Embryonic facial prominence (tissue), 1 donor: ENCODE measurements around the gene GLT8D1.
A peak's percentile ranks its signal among the peaks of the same experiment; 100 is the strongest.
"Not testable (repeated sequence)": the region's sequence is repeated elsewhere in the genome, so short reads cannot be mapped to it uniquely, and the experiment has no call there.

ENCODE experiments used
- DNase-seq: peaks from one replicate; pipeline ENCODE4 v3.0.0-alpha.2; 2016; ENCODE audit errors: extremely low spot score

GLT8D1 gene

GRCh38 chr3:52705688-52706686, at the start of gene GLT8D1, which contains the start of gene SPCS1:
Gene GLT8D1 (minus strand): TSS chr3:52705791. CDS start chr3:52700460, 5,331 bp downstream.
Gene SPCS1 (plus strand): TSS chr3:52706106. CDS start chr3:52706247, 141 bp downstream.
- DNase-seq = peak; percentile 59

- DNase-seq = no peak
Observed at GRCh38 chr3:52754373-52754772, 48.8 kb upstream of the GLT8D1 start.

- no peak for DNase-seq
Observed at GRCh38 chr3:52752045-52752660, 46.6 kb upstream of the GLT8D1 start.

- DNase-seq = no peak
Observed at GRCh38 chr3:52743721-52744120, 38.1 kb upstream of the GLT8D1 start.

GRCh38 chr3:52743152-52743551, 37.6 kb upstream of the GLT8D1 start:
- DNase-seq = no peak

- no peak for DNase-seq
Observed at GRCh38 chr3:52742418-52743041, 36.9 kb upstream of the GLT8D1 start.

GRCh38 chr3:52739730-52740129, 34.1 kb upstream of the GLT8D1 start:
- no peak for DNase-seq

GRCh38 chr3:52733256-52733891, 27.8 kb upstream of the GLT8D1 start:
- DNase-seq = no peak

- DNase-seq = no peak
Observed at GRCh38 chr3:52731590-52731989, 26.0 kb upstream of the GLT8D1 start.

- no peak for DNase-seq
Observed at GRCh38 chr3:52730681-52731080, 25.1 kb upstream of the GLT8D1 start.

- DNase-seq = not testable (repeated sequence)
Observed at GRCh38 chr3:52728753-52729152, 23.2 kb upstream of the GLT8D1 start.

GRCh38 chr3:52724511-52724910, 18.9 kb upstream of the GLT8D1 start:
- no peak for DNase-seq

- DNase-seq = no peak
Observed at GRCh38 chr3:52723935-52724334, 18.3 kb upstream of the GLT8D1 start.

GRCh38 chr3:52722491-52722890, 16.9 kb upstream of the GLT8D1 start:
- no peak for DNase-seq

GRCh38 chr3:52721730-52722008, 16.1 kb upstream of the GLT8D1 start:
- no peak for DNase-seq

- DNase-seq = no peak
Observed at GRCh38 chr3:52721002-52721729, 15.6 kb upstream of the GLT8D1 start.

GRCh38 chr3:52719618-52720017, 14.0 kb upstream of the GLT8D1 start:
- no peak for DNase-seq

- DNase-seq = no peak
Observed at GRCh38 chr3:52715714-52716305, 10.2 kb upstream of the GLT8D1 start.

GRCh38 chr3:52714335-52715302, 9.0 kb upstream of the GLT8D1 start:
- DNase-seq = no peak
